BJ (cell line): ENCODE results near the gene CPS1. TPM values are rescaled to one million over a fixed set of nuclear protein-coding genes. Genes with fewer than 3 reads are reported as not detected.
A peak's percentile ranks its signal among the peaks of the same experiment; 100 is the strongest.

Source experiments
- CTCF ChIA-PET: fragments of 350-600 bp; formaldehyde crosslinking; extraction: SDS; loops from one replicate; lab custom pipeline; 2021; ENCODE audit warnings: antibody characterized with exemption, inconsistent platforms; lab: Yijun Ruan, JAX
- POLR2A ChIA-PET: fragments of 300-600 bp; sonication (Branson Sonifier 250); formaldehyde crosslinking; extraction: SDS; loops from one replicate; lab custom pipeline; 2021; ENCODE audit warnings: antibody characterized with exemption; lab: Charles Lee
- DNase-seq: peaks from one replicate; pipeline ENCODE4 v3.0.0-alpha.2; 2011; ENCODE audit warnings: low read depth
- H3K27me3 ChIP-seq: 2 replicates; pipeline ENCODE4 v1.6.0; 2011; ENCODE audit warnings: low read length; ENCODE audit not compliant: control insufficient read depth, insufficient read depth
- H3K36me3 ChIP-seq: 2 replicates; pipeline ENCODE4 v1.5.1; 2011; ENCODE audit warnings: low read length; ENCODE audit not compliant: control insufficient read depth, insufficient read depth
- H3K4me3 ChIP-seq: 2 replicates; pipeline ENCODE4 v1.5.1; 2011; ENCODE audit warnings: low read depth, mild to moderate bottlenecking, control low read depth, low read length
- CTCF ChIP-seq: IDR thresholded peaks from 2 replicates; pipeline ENCODE4 v1.5.1; 2011; ENCODE audit warnings: low read depth, mild to moderate bottlenecking, control low read depth, inconsistent platforms, low read length, moderate library complexity; ENCODE audit not compliant: insufficient read depth
- polyA plus RNA-seq: library from polyadenylated mRNA; depleted of rRNA; stranded (reverse); fragments of >200 nt; gene quantifications from 2 replicates; pipeline ENCODE4 v1.2.3, GENCODE V29; 2011

The CPS1 gene
- polyA plus RNA-seq, 1 experiment: 10.9 TPM

GRCh38 chr2:210611466-210611865, 55.1 kb downstream of the CPS1 start:
- ChIA-PET POLR2A (no interaction called here), CTCF (interaction anchor here (1.1 kb wide), 1 partner anchor 17 kb away, joined by 4 read pairs; no protein-coding TSS in a partner anchor)
- Histone ChIP-seq H3K4me3 (no peak overlapping the region), H3K27me3 (no peaks in the 10 kb centered on the region), H3K36me3 (no peaks in the 10 kb centered on the region)
- no peak for TF ChIP-seq CTCF
- no peak for DNase-seq

GRCh38 chr2:210616074-210616473, 59.7 kb downstream of the CPS1 start:
- H3K36me3 ChIP-seq: no peaks in the 10 kb centered on the region
- POLR2A ChIA-PET: no interaction called here
- no peak overlapping the region for H3K4me3 ChIP-seq
- TF ChIP-seq CTCF: no peak
- no peak for DNase-seq
- CTCF ChIA-PET: no interaction called here
- H3K27me3 ChIP-seq: no peaks in the 10 kb centered on the region

GRCh38 chr2:210617318-210617717, 60.9 kb downstream of the CPS1 start:
- POLR2A ChIA-PET: no interaction called here
- DNase-seq: no peak
- H3K4me3 ChIP-seq: no peak overlapping the region
- no peaks in the 10 kb centered on the region for H3K27me3 ChIP-seq
- H3K36me3 ChIP-seq: no peaks in the 10 kb centered on the region
- CTCF ChIA-PET: interaction anchor here (0.8 kb wide), 1 partner anchor 16 kb away, joined by 3 read pairs; no protein-coding TSS in a partner anchor
- TF ChIP-seq CTCF: no peak

- Histone ChIP-seq H3K4me3 (no peak overlapping the region), H3K36me3 (no peaks in the 10 kb centered on the region), H3K27me3 (no peaks in the 10 kb centered on the region)
- POLR2A ChIA-PET: no interaction called here
- CTCF ChIA-PET: interaction anchor here (0.6 to 1.2 kb wide), 5 partner anchors 9 to 540 kb away, joined by 3 to 6 read pairs (median 3); no protein-coding TSS in a partner anchor
- DNase-seq: no peak
- peak; percentile 68 for TF ChIP-seq CTCF
Measured at GRCh38 chr2:210617732-210618330, 61.4 kb downstream of the CPS1 start.

- Histone ChIP-seq H3K36me3 (no peaks in the 10 kb centered on the region), H3K27me3 (no peaks in the 10 kb centered on the region), H3K4me3 (no peak overlapping the region)
- no peak for TF ChIP-seq CTCF
- no peak for DNase-seq
- ChIA-PET CTCF (interaction anchor here (1.2 to 1.7 kb wide), 2 partner anchors 9 to 537 kb away, joined by 4 read pairs; no protein-coding TSS in a partner anchor), POLR2A (no interaction called here)
Measured at GRCh38 chr2:210620456-210620855, 64.1 kb downstream of the CPS1 start.
